Activated naive CD4-positive, alpha-beta T cell treated with anti-CD3 and anti-CD28 coated beads for 36 hours (primary cell): ENCODE results near the gene SQOR. TPM values are rescaled to one million over a fixed set of nuclear protein-coding genes. Genes with fewer than 3 reads are reported as not detected.

Experiments used
- CTCF ChIA-PET: fragments of 350-600 bp; sonication (Branson Sonifier 250); formaldehyde crosslinking; loops from one replicate; lab custom pipeline; 2021; ENCODE audit warnings: antibody characterized with exemption; lab: Charles Lee
- DNase-seq: peaks from one replicate; pipeline ENCODE4 v3.0.0-alpha.2; 2020
- H3K27ac Mint-ChIP-seq: one replicate; pipeline ENCODE4 v1.8.0; 2021; ENCODE audit warnings: mild to moderate bottlenecking, mixed read lengths
- H3K27me3 Mint-ChIP-seq: one replicate; pipeline ENCODE4 v1.8.0; 2021; ENCODE audit warnings: low read depth, mixed read lengths
- H3K36me3 Mint-ChIP-seq: one replicate; pipeline ENCODE4 v1.8.0; 2021; ENCODE audit warnings: low read depth, mixed read lengths
- H3K4me1 Mint-ChIP-seq: one replicate; pipeline ENCODE4 v1.8.0; 2021; ENCODE audit warnings: low read depth, mixed read lengths
- H3K4me3 Mint-ChIP-seq: one replicate; pipeline ENCODE4 v1.8.0; 2021; ENCODE audit warnings: mild to moderate bottlenecking, moderate library complexity, mixed read lengths
- H3K9me3 Mint-ChIP-seq: one replicate; pipeline ENCODE4 v1.8.0; 2021; ENCODE audit warnings: mixed read lengths
- intact Hi-C: fragments of 100-400 bp; cut with micrococcal nuclease; formaldehyde crosslinking; loops from one replicate; pipeline ENCODE4 v1.15.1; 2023
- total RNA-seq, 2 experiments: library from RNA; stranded (reverse); gene quantifications; one replicate each; pipeline ENCODE4 v1.2.3, GENCODE V29; 2021

The SQOR gene
- total RNA-seq, 2 experiments from 2014 or later = 54.3 to 56.4 TPM

- CTCF ChIA-PET = no interaction called here
- no peaks in the 10 kb centered on the region for H3K9me3 Mint-ChIP-seq
- peaks cover 4% of the 10 kb centered on the region for H3K4me1 Mint-ChIP-seq
- H3K36me3 Mint-ChIP-seq = peaks cover 23% of the 10 kb centered on the region
- H3K4me3 Mint-ChIP-seq = no peak overlapping the region
- peak overlapping the region; percentile 56 for H3K27ac Mint-ChIP-seq
- H3K27me3 Mint-ChIP-seq = no peaks in the 10 kb centered on the region
- intact Hi-C loops = no loop called here
- no peak for DNase-seq
Observed at GRCh38 chr15:45666119-45666875, 31.5 kb downstream of the SQOR start.

GRCh38 chr15:45667002-45667401 lies 32.2 kb downstream of the SQOR start:
- CTCF ChIA-PET = no interaction called here
- Mint-ChIP-seq H3K4me3 (no peak overlapping the region), H3K27me3 (no peaks in the 10 kb centered on the region), H3K9me3 (no peaks in the 10 kb centered on the region), H3K27ac (no peak overlapping the region), H3K4me1 (peaks cover 4% of the 10 kb centered on the region), H3K36me3 (peaks cover 16% of the 10 kb centered on the region)
- DNase-seq = no peak
- intact Hi-C loops = no loop called here

- Mint-ChIP-seq H3K27me3 (no peaks in the 10 kb centered on the region), H3K27ac (no peak overlapping the region), H3K36me3 (peaks cover 14% of the 10 kb centered on the region), H3K4me3 (no peak overlapping the region), H3K4me1 (peaks cover 4% of the 10 kb centered on the region), H3K9me3 (no peaks in the 10 kb centered on the region)
- CTCF ChIA-PET = no interaction called here
- DNase-seq = no peak
- intact Hi-C loops = no loop called here
Observed at GRCh38 chr15:45668386-45668785, 33.6 kb downstream of the SQOR start.

GRCh38 chr15:45669422-45669821 lies 34.6 kb downstream of the SQOR start:
- intact Hi-C loops = no loop called here
- Mint-ChIP-seq H3K9me3 (no peaks in the 10 kb centered on the region), H3K4me1 (peaks cover 1% of the 10 kb centered on the region), H3K27me3 (no peaks in the 10 kb centered on the region), H3K4me3 (no peak overlapping the region), H3K27ac (no peak overlapping the region), H3K36me3 (peaks cover 10% of the 10 kb centered on the region)
- DNase-seq = no peak
- CTCF ChIA-PET = no interaction called here

- Mint-ChIP-seq H3K27me3 (no peaks in the 10 kb centered on the region), H3K9me3 (no peaks in the 10 kb centered on the region), H3K4me3 (no peak overlapping the region), H3K27ac (no peak overlapping the region), H3K4me1 (no peaks in the 10 kb centered on the region), H3K36me3 (peaks cover 11% of the 10 kb centered on the region)
- no peak for DNase-seq
- CTCF ChIA-PET = interaction anchor here (1.1 kb wide), 1 partner anchor 9 kb away, joined by 3 read pairs; no protein-coding TSS in a partner anchor
- intact Hi-C loops = no loop called here
Observed at GRCh38 chr15:45670091-45670490, 35.3 kb downstream of the SQOR start.

- Mint-ChIP-seq H3K9me3 (no peaks in the 10 kb centered on the region), H3K4me3 (no peak overlapping the region), H3K27ac (no peak overlapping the region), H3K4me1 (no peaks in the 10 kb centered on the region), H3K27me3 (no peaks in the 10 kb centered on the region), H3K36me3 (peaks cover 11% of the 10 kb centered on the region)
- intact Hi-C loops = no loop called here
- CTCF ChIA-PET = interaction anchor here (1.1 kb wide), 1 partner anchor 8 kb away, joined by 3 read pairs; no protein-coding TSS in a partner anchor
- no peak for DNase-seq
Observed at GRCh38 chr15:45670511-45670910, 35.7 kb downstream of the SQOR start.

- Mint-ChIP-seq H3K4me1 (no peaks in the 10 kb centered on the region), H3K4me3 (no peak overlapping the region), H3K36me3 (peaks cover 18% of the 10 kb centered on the region), H3K27me3 (no peaks in the 10 kb centered on the region), H3K27ac (no peak overlapping the region), H3K9me3 (no peaks in the 10 kb centered on the region)
- CTCF ChIA-PET = interaction anchor here (1.3 kb wide), 1 partner anchor 9 kb away, joined by 3 read pairs; no protein-coding TSS in a partner anchor
- intact Hi-C loops = no loop called here
- DNase-seq = no peak
Observed at GRCh38 chr15:45674677-45675076, 39.8 kb downstream of the SQOR start.

- H3K4me1 Mint-ChIP-seq = no peaks in the 10 kb centered on the region
- no peaks in the 10 kb centered on the region for H3K27me3 Mint-ChIP-seq
- H3K4me3 Mint-ChIP-seq = no peak overlapping the region
- peaks cover 21% of the 10 kb centered on the region for H3K36me3 Mint-ChIP-seq
- no peak for DNase-seq
- CTCF ChIA-PET = interaction anchor here (1.2 to 1.5 kb wide), 2 partner anchors 27 to 28 kb away, joined by 4 read pairs; no protein-coding TSS in a partner anchor
- H3K27ac Mint-ChIP-seq = no peak overlapping the region
- intact Hi-C loops = no loop called here
- no peaks in the 10 kb centered on the region for H3K9me3 Mint-ChIP-seq
Observed at GRCh38 chr15:45677797-45678196, 43.0 kb downstream of the SQOR start.

GRCh38 chr15:45678459-45679178 lies 43.8 kb downstream of the SQOR start:
- intact Hi-C loops = no loop called here
- no peaks in the 10 kb centered on the region for H3K27me3 Mint-ChIP-seq
- peaks cover 21% of the 10 kb centered on the region for H3K36me3 Mint-ChIP-seq
- CTCF ChIA-PET = interaction anchor here (0.9 to 1.2 kb wide), 4 partner anchors 8 to 27 kb away, joined by 3 to 4 read pairs (median 4); no protein-coding TSS in a partner anchor
- DNase-seq = no peak
- H3K4me3 Mint-ChIP-seq = no peak overlapping the region
- no peak overlapping the region for H3K27ac Mint-ChIP-seq
- no peaks in the 10 kb centered on the region for H3K4me1 Mint-ChIP-seq
- H3K9me3 Mint-ChIP-seq = no peaks in the 10 kb centered on the region

- H3K36me3 Mint-ChIP-seq = peaks cover 21% of the 10 kb centered on the region
- H3K27ac Mint-ChIP-seq = no peak overlapping the region
- intact Hi-C loops = no loop called here
- H3K9me3 Mint-ChIP-seq = no peaks in the 10 kb centered on the region
- DNase-seq = no peak
- H3K4me3 Mint-ChIP-seq = no peak overlapping the region
- no peaks in the 10 kb centered on the region for H3K27me3 Mint-ChIP-seq
- CTCF ChIA-PET = interaction anchor here (0.6 kb wide), 1 partner anchor 187 kb away, joined by 3 read pairs; no protein-coding TSS in a partner anchor
- H3K4me1 Mint-ChIP-seq = no peaks in the 10 kb centered on the region
Observed at GRCh38 chr15:45684533-45684932, 49.7 kb downstream of the SQOR start.

- no peaks in the 10 kb centered on the region for H3K27me3 Mint-ChIP-seq
- intact Hi-C loops = no loop called here
- no peaks in the 10 kb centered on the region for H3K4me1 Mint-ChIP-seq
- H3K27ac Mint-ChIP-seq = no peak overlapping the region
- no peak for DNase-seq
- H3K36me3 Mint-ChIP-seq = peaks cover 27% of the 10 kb centered on the region
- no peaks in the 10 kb centered on the region for H3K9me3 Mint-ChIP-seq
- CTCF ChIA-PET = interaction anchor here (0.7 kb wide), 1 partner anchor 16 kb away, joined by 4 read pairs; no protein-coding TSS in a partner anchor
- no peak overlapping the region for H3K4me3 Mint-ChIP-seq
Observed at GRCh38 chr15:45689616-45690015, 54.8 kb downstream of the SQOR start.

GRCh38 chr15:45690581-45691260 lies 55.9 kb downstream of the SQOR start:
- no peaks in the 10 kb centered on the region for H3K9me3 Mint-ChIP-seq
- CTCF ChIA-PET = interaction anchor here (0.9 kb wide), 1 partner anchor 15 kb away, joined by 3 read pairs; no protein-coding TSS in a partner anchor
- no peaks in the 10 kb centered on the region for H3K27me3 Mint-ChIP-seq
- intact Hi-C loops = no loop called here
- peaks cover 24% of the 10 kb centered on the region for H3K36me3 Mint-ChIP-seq
- H3K4me3 Mint-ChIP-seq = no peak overlapping the region
- no peak overlapping the region for H3K27ac Mint-ChIP-seq
- H3K4me1 Mint-ChIP-seq = no peaks in the 10 kb centered on the region
- DNase-seq = no peak
